ENCODE measurements around the gene FOXP1. TPM values are rescaled to one million over a fixed set of nuclear protein-coding genes. Genes with fewer than 3 reads are reported as not detected.

The FOXP1 gene
- total RNA-seq, 1 experiment from 2014 or later: 75.3 TPM

GRCh38 chr3:71577011-71577410 lies 6.5 kb downstream of the FOXP1 start:
- Histone ChIP-seq H3K79me2 (ENCODE audit: insufficient read depth, low read length) (no peaks in the 10 kb centered on the region), H3K4me1 (ENCODE audit: insufficient read depth, low read length) (peaks cover 7% of the 10 kb centered on the region; the same call in 1 of the 2 replicates)

More at GRCh38 chr3:71577011-71577410, 6.5 kb downstream of the FOXP1 start:
- no peak overlapping the region for H2BK15ac ChIP-seq (ENCODE audit: low read depth, low read length)
- H2BK20ac ChIP-seq (ENCODE audit: low read depth, low read length, poor library complexity, severe bottlenecking): no peak overlapping the region
- H4K8ac ChIP-seq (replicated peaks; ENCODE audit: insufficient read length, low read depth, low read length): no peak overlapping the region
- H3K27me3 Mint-ChIP-seq (ENCODE audit: low read depth): peaks cover 28% of the 10 kb centered on the region
- H3K4me3 Mint-ChIP-seq: no peak overlapping the region
- no peak overlapping the region for H3K14ac ChIP-seq (ENCODE audit: insufficient read depth, low read length)
- no peak overlapping the region for H2AK5ac ChIP-seq (ENCODE audit: insufficient read length, low read length)
- no peak for DNase-seq
- H3K23ac ChIP-seq (ENCODE audit: insufficient read length, low read depth, low read length): no peak overlapping the region
- H3K9me3 ChIP-seq (ENCODE audit: control insufficient read depth, low read depth, low read length): no peaks in the 10 kb centered on the region
- no peak overlapping the region for H3K4me2 ChIP-seq (ENCODE audit: insufficient read depth, insufficient read length, low read length)
- H4K5ac ChIP-seq (ENCODE audit: insufficient read length, low read depth, low read length): no peak overlapping the region
- H3K36me3 Mint-ChIP-seq (ENCODE audit: insufficient read depth in 1 of 3, low read depth in 3 of 3): peaks cover 0 to 7% (median 0%) of the 10 kb centered on the region in 3 experiments; a peak in 2 of 7 replicates
- no peak overlapping the region for H3K9ac ChIP-seq (ENCODE audit: extremely low read depth, insufficient read length, low read length)
- H2AFZ ChIP-seq (ENCODE audit: low read length): no peak overlapping the region
- H3K23me2 ChIP-seq (ENCODE audit: insufficient read length, low read depth, low read length, poor library complexity, severe bottlenecking): peaks cover 10% of the 10 kb centered on the region
- H3T11ph ChIP-seq (ENCODE audit: low read length): no peak overlapping the region
- H2BK5ac ChIP-seq (ENCODE audit: insufficient read length, low read length): no peak overlapping the region
- no peak overlapping the region for H4K91ac ChIP-seq (ENCODE audit: insufficient read length, low read depth, low read length)
- no peaks in the 10 kb centered on the region for H4K20me1 ChIP-seq (ENCODE audit: control insufficient read depth, insufficient read depth, insufficient read length)
- H2BK120ac ChIP-seq (ENCODE audit: low read depth, low read length, poor library complexity, severe bottlenecking): no peak overlapping the region
- WGBS (ENCODE audit: extremely low coverage, insufficient read length, low lambda C conversion rate): no CpG with 5 or more reads among the region's 5 CpGs
- no peak for TF ChIP-seq CTCF (conservative IDR thresholded peaks at IDR 0.05)
- H3K9me3 Mint-ChIP-seq: no peaks in the 10 kb centered on the region
- no peak overlapping the region for H3K27ac ChIP-seq (ENCODE audit: insufficient read length, low read depth, low read length)
- peaks cover 24 to 25% of the 10 kb centered on the region in 2 experiments for H3K4me1 Mint-ChIP-seq
- H3K27me3 ChIP-seq (ENCODE audit: insufficient read depth, low read length): peaks cover 9% of the 10 kb centered on the region; the same call in 1 of the 2 replicates
- no peak overlapping the region for H3K18ac ChIP-seq (ENCODE audit: insufficient read length, low read depth, low read length)
- no peak overlapping the region for H2BK12ac ChIP-seq (ENCODE audit: insufficient read length, low read depth, low read length)
- H3K56ac ChIP-seq (ENCODE audit: insufficient read length, low read depth, low read length): no peak overlapping the region
- H3K27ac Mint-ChIP-seq: no peak overlapping the region
- H3K79me1 ChIP-seq (ENCODE audit: insufficient read depth, low read depth, low read length, poor library complexity, severe bottlenecking): no peaks in the 10 kb centered on the region
- H3K4ac ChIP-seq (ENCODE audit: low read depth, low read length): no peak overlapping the region

Measured in H9 (cell line).